HL-60 (cell line): ENCODE results near the gene IDH3G.

Experiments used
- DNase-seq, 2 experiments: peaks; one replicate each; pipeline ENCODE4 v3.0.0-alpha.2; 2010 to 2020; ENCODE audit warnings: low read depth in 1 of 2, low spot score in 1 of 2
- H3K27ac ChIP-seq: fragments of 250-450 bp; sonication (Bioruptor Pico); replicated peaks from 2 replicates; pipeline ENCODE4 v1.5.1; 2020; ENCODE audit warnings: mild to moderate bottlenecking, moderate library complexity
- H3K27me3 ChIP-seq: fragments of 250-450 bp; sonication (Bioruptor Pico); 2 replicates; pipeline ENCODE4 v1.5.1; 2021; ENCODE audit warnings: mild to moderate bottlenecking, moderate library complexity; ENCODE audit not compliant: insufficient read depth, poor library complexity, severe bottlenecking
- H3K4me3 ChIP-seq: replicated peaks from 2 replicates; pipeline ENCODE4 v1.5.1; 2011; ENCODE audit warnings: mild to moderate bottlenecking, control low read depth, low read length; ENCODE audit not compliant: insufficient read depth
- CTCF ChIP-seq: IDR thresholded peaks from one replicate; pipeline ENCODE4 v1.5.1; 2011; ENCODE audit warnings: low read length, control low read depth, inconsistent platforms; ENCODE audit not compliant: insufficient read depth
- GABPA ChIP-seq: IDR thresholded peaks from 2 replicates; pipeline ENCODE4 v1.6.1; 2012; ENCODE audit warnings: low read depth
- POLR2AphosphoS5 ChIP-seq: IDR thresholded peaks from 2 replicates; pipeline ENCODE4 v1.6.1; 2012; ENCODE audit warnings: low read depth
- REST ChIP-seq: IDR thresholded peaks from 2 replicates; pipeline ENCODE4 v1.6.1; 2012; ENCODE audit warnings: low read depth; ENCODE audit not compliant: insufficient replicate concordance
- SPI1 ChIP-seq: IDR thresholded peaks from 2 replicates; pipeline ENCODE4 v1.6.1; 2012; ENCODE audit warnings: low read depth, mild to moderate bottlenecking, borderline replicate concordance

Gene IDH3G

GRCh38 chrX:153807976-153808375 lies 13.8 kb upstream of the IDH3G start:
- no peak for DNase-seq
- TF ChIP-seq CTCF (no peak), POLR2AphosphoS5 (no peak), GABPA (no peak)
- H3K27me3 ChIP-seq, result no peaks in the 10 kb centered on the region
- H3K27ac ChIP-seq, result no peak overlapping the region
- H3K4me3 ChIP-seq, result no peak overlapping the region

- Histone ChIP-seq H3K4me3 (no peak overlapping the region), H3K27ac (no peak overlapping the region), H3K27me3 (no peaks in the 10 kb centered on the region)
- TF ChIP-seq SPI1, result no peak
- no peak for TF ChIP-seq GABPA
- TF ChIP-seq REST, result no peak
- TF ChIP-seq CTCF, result no peak
- no peak for TF ChIP-seq POLR2AphosphoS5
- DNase-seq, result no peak
Observed at GRCh38 chrX:153806999-153807575, 12.9 kb upstream of the IDH3G start.

GRCh38 chrX:153805436-153805835 lies 11.3 kb upstream of the IDH3G start:
- no peak overlapping the region for H3K27ac ChIP-seq
- no peak for DNase-seq
- TF ChIP-seq POLR2AphosphoS5, result no peak
- H3K4me3 ChIP-seq, result no peak overlapping the region
- H3K27me3 ChIP-seq, result no peaks in the 10 kb centered on the region

- DNase-seq, result no peak
- no peak for TF ChIP-seq SPI1
- no peak for TF ChIP-seq CTCF
- TF ChIP-seq POLR2AphosphoS5, result no peak
- no peak for TF ChIP-seq GABPA
- TF ChIP-seq REST, result no peak
Observed at GRCh38 chrX:153804621-153805020, 10.4 kb upstream of the IDH3G start.

More at GRCh38 chrX:153804621-153805020, 10.4 kb upstream of the IDH3G start:
- Histone ChIP-seq H3K27me3 (no peaks in the 10 kb centered on the region), H3K4me3 (no peak overlapping the region), H3K27ac (no peak overlapping the region)
